ENCODE measurements around the gene PDILT.
"Not testable (repeated sequence)": the region's sequence is repeated elsewhere in the genome, so short reads cannot be mapped to it uniquely, and the experiment has no call there.

Gene PDILT

DNA sequence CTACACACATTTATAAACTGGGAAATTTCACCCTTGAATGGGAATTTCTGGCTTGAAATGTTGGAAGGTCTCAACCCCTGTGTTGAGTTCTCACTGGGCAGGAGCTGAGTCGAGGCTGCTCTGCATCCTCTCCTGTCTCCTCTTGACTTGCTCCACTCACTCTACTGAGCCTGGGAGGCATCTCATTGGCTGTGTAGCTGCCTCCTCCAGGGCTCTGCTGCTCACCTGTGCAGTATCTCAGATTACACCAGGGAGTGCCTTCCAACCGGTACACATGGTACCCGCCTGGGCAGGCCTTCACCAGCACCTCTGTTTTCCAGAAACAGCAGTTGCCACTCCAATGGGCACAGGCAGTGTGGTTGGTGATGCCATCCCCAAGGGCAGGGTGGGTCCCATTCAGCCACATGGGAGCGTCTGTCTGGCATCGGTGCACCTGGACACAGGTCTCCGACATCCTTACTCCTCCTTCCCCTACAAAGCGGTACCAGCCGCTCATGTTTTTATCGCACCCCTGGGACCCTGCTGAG lies 80.9 kb downstream of the PDILT start:
- no peak overlapping the region for H3K27ac Mint-ChIP-seq
- H3K27me3 Mint-ChIP-seq, result peaks cover 17% of the 10 kb centered on the region
- ATAC-seq, result no peak
- H3K9me3 Mint-ChIP-seq, result no peaks in the 10 kb centered on the region
- H3K36me3 Mint-ChIP-seq, result no peaks in the 10 kb centered on the region
- H3K4me3 Mint-ChIP-seq, result no peak overlapping the region
- no peaks in the 10 kb centered on the region for H3K4me1 Mint-ChIP-seq

DNA sequence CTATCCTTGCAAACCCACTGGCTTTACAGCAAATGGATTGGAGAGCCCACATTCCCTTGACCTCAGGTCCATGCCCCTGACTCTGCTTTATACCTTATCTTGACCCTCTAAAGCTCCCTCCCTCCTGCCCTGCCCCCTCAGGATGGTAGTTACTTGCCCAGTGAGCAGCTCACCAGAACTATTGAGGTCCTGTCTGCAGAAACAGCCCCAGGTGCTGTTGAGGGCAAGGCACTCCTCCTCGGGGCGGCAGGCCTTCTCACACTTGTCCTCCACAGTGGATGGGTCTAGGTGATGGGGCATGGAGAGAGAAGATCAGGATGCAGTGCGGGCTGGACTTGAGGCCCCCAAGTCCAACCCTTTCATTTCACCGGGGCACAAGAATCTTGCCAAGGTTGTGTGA lies 81.8 kb downstream of the PDILT start:
- Mint-ChIP-seq H3K27ac (no peak overlapping the region), H3K27me3 (peaks cover 17% of the 10 kb centered on the region), H3K4me1 (no peaks in the 10 kb centered on the region), H3K36me3 (no peaks in the 10 kb centered on the region), H3K9me3 (no peaks in the 10 kb centered on the region), H3K4me3 (no peak overlapping the region)
- ATAC-seq, result no peak

DNA sequence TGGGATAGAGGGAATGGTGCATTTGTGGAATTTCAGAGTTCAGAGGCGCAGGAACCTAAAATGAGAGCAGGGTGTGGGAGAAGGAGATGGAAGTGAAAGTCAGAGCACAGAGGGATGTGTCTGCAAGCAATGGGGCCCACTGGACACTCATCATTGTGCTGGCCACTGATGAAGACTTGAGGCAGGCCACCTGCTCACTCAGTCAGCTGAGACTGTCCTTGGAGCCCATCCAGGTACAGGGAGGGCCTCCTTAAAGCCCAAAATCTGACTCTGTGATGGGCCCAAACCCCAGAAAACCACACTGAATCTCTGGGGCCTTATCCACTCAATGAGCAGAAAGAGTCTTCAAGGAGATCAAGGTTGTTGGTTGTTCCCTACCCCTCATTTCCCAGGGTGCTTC lies 82.9 kb downstream of the PDILT start:
- H3K27me3 Mint-ChIP-seq, result peaks cover 22% of the 10 kb centered on the region
- no peaks in the 10 kb centered on the region for H3K36me3 Mint-ChIP-seq
- H3K4me1 Mint-ChIP-seq, result no peaks in the 10 kb centered on the region
- no peak overlapping the region for H3K4me3 Mint-ChIP-seq
- no peak overlapping the region for H3K27ac Mint-ChIP-seq
- ATAC-seq, result no peak
- H3K9me3 Mint-ChIP-seq, result no peaks in the 10 kb centered on the region

DNA sequence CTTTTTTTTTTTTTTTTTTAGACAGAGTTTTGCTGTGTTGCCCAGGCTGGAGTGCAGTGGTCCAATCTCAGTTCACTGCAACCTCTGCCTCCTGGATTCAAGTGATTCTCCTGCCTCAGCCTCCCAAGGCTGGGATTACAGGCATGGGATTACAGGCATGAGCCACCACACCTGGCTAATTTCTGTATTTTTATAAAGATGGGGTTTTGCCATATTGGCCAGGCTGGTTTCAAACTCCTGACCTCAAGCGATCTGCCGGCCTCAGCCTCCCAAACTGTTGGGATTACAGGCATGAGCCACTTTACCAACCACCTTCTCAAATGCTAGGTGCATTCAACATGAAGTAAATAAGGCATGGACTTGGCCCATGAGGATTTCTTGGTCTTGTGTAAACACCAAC lies 83.5 kb downstream of the PDILT start:
- H3K36me3 Mint-ChIP-seq, H3K4me3 Mint-ChIP-seq, H3K4me1 Mint-ChIP-seq, ATAC-seq, H3K9me3 Mint-ChIP-seq, H3K27ac Mint-ChIP-seq: not testable (repeated sequence)
- peaks cover 26% of the 10 kb centered on the region for H3K27me3 Mint-ChIP-seq

DNA sequence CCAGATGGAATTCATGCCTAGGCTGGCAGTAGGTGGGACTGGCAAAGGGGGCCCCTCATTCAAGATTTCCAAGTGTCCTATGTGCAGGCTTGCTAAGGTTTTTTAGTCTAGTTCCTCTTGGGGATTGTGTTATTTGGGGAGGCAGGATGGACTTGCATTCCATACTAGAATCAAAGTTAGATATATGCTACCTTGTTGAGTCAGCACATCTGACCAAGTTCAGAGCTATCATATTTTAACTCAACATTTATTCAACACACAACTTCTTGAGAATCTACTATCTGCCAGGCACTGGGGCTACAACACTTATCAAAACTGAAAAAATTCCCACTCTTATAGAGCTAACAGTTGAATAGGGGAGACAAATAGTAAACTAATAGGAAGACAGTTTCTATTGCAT lies 83.9 kb downstream of the PDILT start:
- Mint-ChIP-seq H3K36me3 (no peaks in the 10 kb centered on the region), H3K4me3 (no peak overlapping the region), H3K9me3 (no peaks in the 10 kb centered on the region), H3K27ac (no peak overlapping the region), H3K27me3 (peaks cover 26% of the 10 kb centered on the region), H3K4me1 (no peaks in the 10 kb centered on the region)
- no peak for ATAC-seq

DNA sequence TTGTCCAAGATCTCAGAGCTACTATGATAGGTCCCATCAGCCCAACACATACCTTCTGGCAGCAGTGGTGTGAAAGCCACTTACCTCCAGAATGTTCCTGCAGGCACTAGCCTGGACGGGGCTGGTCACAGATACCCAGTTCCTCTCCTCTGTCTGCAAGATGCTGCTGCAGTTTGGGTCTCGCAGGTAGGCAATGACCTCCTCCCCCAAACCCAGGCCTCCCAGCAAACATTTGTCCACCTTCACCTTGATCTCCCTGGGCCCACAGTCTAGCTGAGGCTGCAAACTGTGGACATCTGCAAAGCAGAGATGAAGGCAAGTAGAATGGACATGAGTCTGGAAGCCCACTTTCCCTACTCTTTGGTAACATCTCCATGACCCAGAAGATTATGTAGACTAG lies 84.4 kb downstream of the PDILT start:
- Mint-ChIP-seq H3K9me3 (no peaks in the 10 kb centered on the region), H3K27me3 (peaks cover 26% of the 10 kb centered on the region), H3K36me3 (no peaks in the 10 kb centered on the region), H3K4me1 (no peaks in the 10 kb centered on the region), H3K4me3 (no peak overlapping the region), H3K27ac (no peak overlapping the region)
- no peak for ATAC-seq

DNA sequence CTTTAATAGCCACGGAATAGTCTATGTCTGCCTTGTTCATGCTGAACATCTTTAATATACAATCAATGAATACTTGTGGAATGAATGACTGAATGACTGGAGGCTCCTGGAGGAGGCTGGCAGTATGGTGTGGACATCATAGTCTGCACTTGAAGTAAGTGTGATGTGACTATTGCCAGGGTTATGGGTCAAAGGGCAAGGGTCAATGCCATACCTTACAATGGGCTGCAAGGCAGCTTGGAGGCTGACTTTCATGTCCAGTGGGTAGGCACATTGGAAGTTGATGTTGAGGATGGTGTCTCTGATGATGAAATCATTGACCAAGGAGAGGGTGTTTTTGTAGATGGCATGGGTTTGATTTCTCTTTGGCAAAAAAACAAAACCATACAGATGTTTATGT lies 85.1 kb downstream of the PDILT start:
- no peaks in the 10 kb centered on the region for H3K4me1 Mint-ChIP-seq
- H3K27me3 Mint-ChIP-seq, result peaks cover 26% of the 10 kb centered on the region
- H3K4me3 Mint-ChIP-seq, result no peak overlapping the region
- no peak for ATAC-seq
- no peaks in the 10 kb centered on the region for H3K36me3 Mint-ChIP-seq
- no peaks in the 10 kb centered on the region for H3K9me3 Mint-ChIP-seq
- no peak overlapping the region for H3K27ac Mint-ChIP-seq

DNA sequence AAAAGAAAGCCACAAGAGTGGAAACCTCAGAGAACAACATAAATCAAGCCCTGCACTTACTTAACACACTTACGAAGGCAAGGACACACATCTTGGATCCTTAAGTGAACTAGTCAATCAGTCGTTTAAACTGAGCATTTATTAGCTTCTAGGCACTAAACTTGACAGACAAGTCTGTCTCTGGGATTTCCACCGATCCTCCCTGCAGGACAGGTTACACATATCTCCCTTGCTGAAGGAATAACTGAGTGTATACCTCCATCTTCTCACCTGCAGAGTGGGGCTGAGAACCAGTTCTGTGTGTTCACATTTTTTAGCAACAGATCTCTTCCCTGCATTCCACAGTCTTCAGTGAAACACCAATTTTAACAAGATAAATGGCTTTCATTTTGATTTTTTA lies 86.1 kb downstream of the PDILT start:
- Mint-ChIP-seq H3K9me3 (no peaks in the 10 kb centered on the region), H3K36me3 (no peaks in the 10 kb centered on the region), H3K4me3 (no peak overlapping the region), H3K27ac (no peak overlapping the region), H3K27me3 (peaks cover 20% of the 10 kb centered on the region), H3K4me1 (no peaks in the 10 kb centered on the region)
- no peak for ATAC-seq

DNA sequence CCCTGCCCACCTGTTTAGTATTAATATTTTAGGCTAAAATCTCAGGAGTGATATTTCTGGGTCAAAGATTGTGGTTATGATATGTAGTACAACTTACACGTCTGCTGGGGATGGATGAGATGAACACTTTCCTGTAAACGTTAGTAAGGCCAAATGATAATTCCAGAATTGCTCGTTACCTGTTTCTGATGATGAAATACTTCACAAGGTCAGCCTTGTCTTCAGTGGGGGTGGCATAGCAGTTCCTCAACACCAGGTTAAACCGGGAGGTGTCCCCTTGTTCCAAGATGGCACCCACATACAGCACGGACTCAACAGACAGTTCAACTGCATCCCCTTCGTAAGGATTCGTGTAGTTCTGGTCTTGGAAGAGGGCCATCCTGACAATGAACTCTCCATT lies 86.5 kb downstream of the PDILT start:
- Mint-ChIP-seq H3K4me3 (no peak overlapping the region), H3K4me1 (no peaks in the 10 kb centered on the region), H3K27me3 (peaks cover 17% of the 10 kb centered on the region), H3K27ac (no peak overlapping the region), H3K36me3 (no peaks in the 10 kb centered on the region), H3K9me3 (peaks cover 2% of the 10 kb centered on the region)
- ATAC-seq, result no peak

DNA sequence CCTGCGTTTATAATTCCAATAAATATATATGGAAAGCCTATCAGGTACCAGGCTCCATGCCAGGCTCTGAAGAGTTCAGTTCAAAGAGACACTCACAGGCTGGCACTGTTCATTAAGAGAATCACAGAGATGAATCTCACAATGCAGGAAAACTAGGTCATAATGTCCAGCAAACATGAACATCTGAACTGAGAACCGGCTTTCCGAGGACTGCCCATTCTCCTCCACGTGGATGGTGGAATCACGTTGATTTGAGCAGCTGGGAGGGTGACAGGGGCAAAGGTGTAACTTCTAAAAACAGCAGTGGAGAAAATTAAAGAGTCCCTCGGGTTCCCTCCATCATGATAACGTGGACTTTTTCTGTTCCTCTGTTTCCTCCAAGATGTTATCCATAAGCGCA lies 87.4 kb downstream of the PDILT start:
- no peak for ATAC-seq
- H3K36me3 Mint-ChIP-seq, result no peaks in the 10 kb centered on the region
- no peak overlapping the region for H3K4me3 Mint-ChIP-seq
- peaks cover 2% of the 10 kb centered on the region for H3K9me3 Mint-ChIP-seq
- H3K27ac Mint-ChIP-seq, result no peak overlapping the region
- no peaks in the 10 kb centered on the region for H3K4me1 Mint-ChIP-seq
- H3K27me3 Mint-ChIP-seq, result peaks cover 10% of the 10 kb centered on the region

DNA sequence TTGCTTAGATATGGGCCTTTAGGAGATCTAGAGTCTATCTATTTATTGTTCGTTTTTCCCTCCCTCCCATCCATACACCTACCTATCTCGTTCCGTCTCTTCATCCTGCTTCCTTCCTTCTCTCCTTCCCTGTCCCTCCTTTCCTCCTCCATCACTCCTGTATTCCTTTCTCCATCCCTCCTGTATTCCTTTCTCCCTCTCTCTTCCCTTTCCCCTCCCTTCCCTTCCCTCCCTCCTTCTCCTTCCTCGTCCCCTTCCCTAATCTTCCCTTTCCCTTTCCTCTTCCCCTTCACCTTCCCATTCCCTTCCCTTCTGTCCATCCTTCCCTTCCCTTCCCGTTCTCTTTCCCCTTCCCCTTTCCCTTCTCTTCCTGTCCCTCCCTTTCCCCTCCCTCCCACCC lies 87.8 kb downstream of the PDILT start:
- Mint-ChIP-seq H3K27ac (no peak overlapping the region), H3K4me1 (no peaks in the 10 kb centered on the region), H3K9me3 (peaks cover 2% of the 10 kb centered on the region), H3K27me3 (peaks cover 10% of the 10 kb centered on the region), H3K4me3 (no peak overlapping the region), H3K36me3 (no peaks in the 10 kb centered on the region)
- ATAC-seq, result no peak

DNA sequence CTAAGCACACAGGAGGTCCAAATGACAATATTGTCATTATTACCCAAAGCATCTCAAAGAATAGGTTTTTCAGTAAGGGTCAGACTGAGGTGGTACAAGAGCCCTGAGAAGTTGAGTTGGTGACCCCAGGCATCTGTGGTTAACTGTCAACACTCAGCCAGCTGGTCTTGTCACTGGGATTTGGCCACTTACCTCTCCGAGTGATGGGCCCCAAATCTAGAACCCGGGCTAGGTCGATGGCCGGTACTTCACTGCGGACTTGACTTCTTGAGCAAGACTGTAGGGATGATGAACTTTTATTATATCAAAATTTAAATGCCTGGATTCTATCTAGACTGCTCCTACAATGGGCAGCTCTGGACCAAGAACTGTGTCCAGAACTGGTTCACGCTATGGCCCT lies 88.8 kb downstream of the PDILT start:
- H3K4me3 Mint-ChIP-seq, result no peak overlapping the region
- no peak for ATAC-seq
- H3K9me3 Mint-ChIP-seq, result peaks cover 2% of the 10 kb centered on the region
- H3K27ac Mint-ChIP-seq, result no peak overlapping the region
- H3K4me1 Mint-ChIP-seq, result no peaks in the 10 kb centered on the region
- H3K27me3 Mint-ChIP-seq, result peaks cover 10% of the 10 kb centered on the region
- no peaks in the 10 kb centered on the region for H3K36me3 Mint-ChIP-seq

DNA sequence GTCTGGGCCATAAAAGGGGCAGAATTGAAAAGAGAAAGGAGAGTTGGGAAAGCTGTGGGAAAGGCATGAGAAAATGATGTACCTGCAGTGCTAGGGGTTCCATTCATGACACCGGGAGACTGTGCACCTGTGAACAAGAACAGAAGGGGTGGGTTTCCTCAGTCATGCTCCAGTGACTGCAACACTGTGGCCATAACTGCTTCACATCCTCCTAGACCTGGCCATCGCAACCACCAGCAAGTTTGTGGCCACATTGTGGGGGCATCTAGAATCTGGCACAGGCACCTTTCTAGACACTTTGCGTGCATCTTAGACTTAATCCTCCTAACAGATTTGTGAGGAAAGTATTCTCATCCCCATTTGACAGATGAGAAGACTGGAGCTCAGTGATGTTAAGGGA lies 90.0 kb downstream of the PDILT start:
- Mint-ChIP-seq H3K4me1 (no peaks in the 10 kb centered on the region), H3K36me3 (no peaks in the 10 kb centered on the region), H3K9me3 (peaks cover 2% of the 10 kb centered on the region), H3K4me3 (no peak overlapping the region), H3K27ac (no peak overlapping the region), H3K27me3 (peaks cover 10% of the 10 kb centered on the region)
- ATAC-seq, result no peak

DNA sequence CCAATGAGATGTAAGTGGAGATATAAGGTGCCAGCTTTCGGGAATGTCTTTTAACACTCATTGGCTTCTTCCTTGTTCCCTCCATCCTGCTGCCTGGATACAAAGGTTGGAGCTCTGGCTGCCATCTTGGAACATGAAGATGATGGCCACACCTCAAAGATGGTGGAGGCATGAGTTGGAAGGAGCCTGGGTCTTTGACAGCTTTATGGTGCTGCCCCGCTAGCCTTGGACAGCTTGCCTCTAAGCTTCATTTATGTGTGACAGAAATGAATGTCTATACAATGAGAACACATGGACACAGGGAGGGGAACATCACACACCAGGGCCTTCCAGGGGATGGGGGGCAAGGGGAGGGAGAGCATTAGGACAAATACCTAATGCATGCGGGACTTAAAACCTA lies 90.8 kb downstream of the PDILT start:
- Mint-ChIP-seq H3K27ac (no peak overlapping the region), H3K4me3 (no peak overlapping the region), H3K4me1 (no peaks in the 10 kb centered on the region), H3K9me3 (peaks cover 2% of the 10 kb centered on the region), H3K27me3 (peaks cover 10% of the 10 kb centered on the region), H3K36me3 (no peaks in the 10 kb centered on the region)
- ATAC-seq, result no peak

DNA sequence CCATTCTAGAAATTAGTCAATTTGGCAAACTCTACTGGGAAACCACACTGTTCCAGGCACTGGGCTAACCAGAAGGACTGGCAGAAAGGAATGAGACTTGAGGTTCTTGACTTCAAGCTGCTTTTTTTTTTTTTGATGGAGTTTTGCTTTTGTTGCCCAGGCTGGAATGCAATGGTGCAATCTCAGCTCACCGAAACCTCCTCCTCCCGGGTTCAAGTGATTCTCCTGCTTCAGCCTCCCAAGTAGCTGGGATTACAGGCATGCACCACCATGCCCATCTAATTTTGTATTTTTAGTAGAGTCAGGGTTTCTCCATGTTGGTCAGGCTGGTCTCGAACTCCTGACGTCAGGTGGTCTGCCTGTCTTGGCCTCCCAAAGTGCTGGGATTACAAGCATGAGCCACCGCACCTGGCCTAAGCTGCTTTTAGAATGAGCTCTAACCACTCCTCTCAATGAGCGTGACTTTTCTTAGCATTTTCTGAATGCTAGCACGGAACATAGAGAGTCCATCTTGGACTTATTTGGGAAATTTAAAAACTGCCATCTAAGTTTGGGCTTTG lies 91.9 kb downstream of the PDILT start:
- H3K36me3 Mint-ChIP-seq, H3K4me3 Mint-ChIP-seq, H3K4me1 Mint-ChIP-seq, ATAC-seq, H3K9me3 Mint-ChIP-seq, H3K27ac Mint-ChIP-seq: not testable (repeated sequence)
- H3K27me3 Mint-ChIP-seq, result peaks cover 20% of the 10 kb centered on the region

DNA sequence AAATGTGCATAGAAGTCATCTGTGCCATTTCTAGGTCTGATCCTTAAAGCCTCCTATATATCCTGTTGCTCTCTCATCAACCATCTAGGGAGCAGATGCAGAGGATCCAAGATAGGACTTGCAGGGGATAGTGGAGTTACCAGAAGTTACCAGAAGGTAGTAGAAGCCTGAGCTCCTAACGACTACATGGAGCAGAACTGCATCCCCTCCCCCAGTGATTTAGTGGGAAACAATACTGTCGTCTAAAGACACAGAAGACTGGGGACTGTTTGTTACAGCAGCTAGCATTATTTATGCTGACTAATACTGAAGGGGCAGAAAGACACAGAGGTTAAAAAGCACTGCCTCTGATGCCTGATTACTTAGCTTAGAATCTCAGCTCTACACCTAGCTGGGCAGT lies 93.0 kb downstream of the PDILT start:
- H3K36me3 Mint-ChIP-seq, result no peaks in the 10 kb centered on the region
- peaks cover 24% of the 10 kb centered on the region for H3K27me3 Mint-ChIP-seq
- no peak overlapping the region for H3K27ac Mint-ChIP-seq
- H3K9me3 Mint-ChIP-seq, result peaks cover 2% of the 10 kb centered on the region
- no peaks in the 10 kb centered on the region for H3K4me1 Mint-ChIP-seq
- ATAC-seq, result no peak
- H3K4me3 Mint-ChIP-seq, result no peak overlapping the region

Measured in stimulated activated memory B cell treated with anti-CD40 and anti-IgM and Interleukin-4, amounts not matched to agents 10 μg/mL and 1 μg/mL and 100 μg/mL, for 72 hours (primary cell).